ENCODE results near the gene TTLL9. TPM values are rescaled to one million over a fixed set of nuclear protein-coding genes. Genes with fewer than 3 reads are reported as not detected.

The TTLL9 gene
- polyA plus RNA-seq, 1 donor (not counting 4 experiments of a cell fraction or from before 2014, with no cell fraction given) = not detected

DNA sequence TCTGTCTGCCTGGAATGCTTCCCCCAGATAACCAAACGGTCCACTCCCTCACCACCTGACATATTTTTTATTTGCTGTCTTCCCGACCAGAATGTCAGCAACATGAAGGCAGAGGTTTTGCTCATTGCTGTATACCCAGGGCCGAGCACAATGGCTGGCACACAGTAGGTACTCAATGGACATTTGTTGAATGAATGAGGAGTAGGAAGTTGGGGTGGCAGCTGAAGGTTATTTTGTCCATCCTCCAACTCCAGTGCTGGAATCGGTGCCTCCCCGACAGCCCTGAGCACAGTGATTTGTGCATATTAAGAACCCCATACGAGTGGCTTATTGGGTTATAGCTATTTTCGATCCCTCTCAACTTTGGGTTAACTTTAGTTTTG is 10.4 kb upstream of the TTLL9 start:
- Histone ChIP-seq H3K27ac (ENCODE audit: control insufficient read depth, insufficient read depth, low read length) (no peak overlapping the region), H3K36me3 (ENCODE audit: control insufficient read depth in 2 of 2, extremely low read depth in 1 of 2, insufficient read depth in 2 of 2, low read length in 2 of 2) (no peaks in the 10 kb centered on the region), H3K4me3 (ENCODE audit: control insufficient read depth in 2 of 3, extremely low read depth in 1 of 3, insufficient read depth in 2 of 3, low read depth in 1 of 3, low read length in 3 of 3) (no peak overlapping the region), H3K4me1 (ENCODE audit: control insufficient read depth, extremely low read depth, insufficient read depth, low read length) (peaks cover 2% of the 10 kb centered on the region), H3K9me1 (ENCODE audit: control insufficient read depth, extremely low read depth, insufficient read depth, low read length) (no peaks in the 10 kb centered on the region), H2AFZ (ENCODE audit: control insufficient read depth, low read length) (no peak overlapping the region), H3K9me3 (ENCODE audit: control insufficient read depth, low read depth, low read length) (no peaks in the 10 kb centered on the region), H3K9ac (ENCODE audit: control insufficient read depth, extremely low read depth, insufficient read depth, low read length) (no peak overlapping the region), H4K20me1 (ENCODE audit: control insufficient read depth, extremely low read depth, insufficient read depth, low read length) (no peaks in the 10 kb centered on the region), H3K4me2 (ENCODE audit: control insufficient read depth, extremely low read depth, insufficient read depth, low read depth, low read length) (no peak overlapping the region), H3K79me2 (ENCODE audit: control insufficient read depth, insufficient read depth, low read length) (no peaks in the 10 kb centered on the region), H3K27me3 (ENCODE audit: control insufficient read depth, extremely low read depth, insufficient read depth, low read length) (peaks cover 45% of the 10 kb centered on the region)
- DNase-seq (ENCODE audit: low read depth, low spot score) = no peak
- TF ChIP-seq, protein P1, sequence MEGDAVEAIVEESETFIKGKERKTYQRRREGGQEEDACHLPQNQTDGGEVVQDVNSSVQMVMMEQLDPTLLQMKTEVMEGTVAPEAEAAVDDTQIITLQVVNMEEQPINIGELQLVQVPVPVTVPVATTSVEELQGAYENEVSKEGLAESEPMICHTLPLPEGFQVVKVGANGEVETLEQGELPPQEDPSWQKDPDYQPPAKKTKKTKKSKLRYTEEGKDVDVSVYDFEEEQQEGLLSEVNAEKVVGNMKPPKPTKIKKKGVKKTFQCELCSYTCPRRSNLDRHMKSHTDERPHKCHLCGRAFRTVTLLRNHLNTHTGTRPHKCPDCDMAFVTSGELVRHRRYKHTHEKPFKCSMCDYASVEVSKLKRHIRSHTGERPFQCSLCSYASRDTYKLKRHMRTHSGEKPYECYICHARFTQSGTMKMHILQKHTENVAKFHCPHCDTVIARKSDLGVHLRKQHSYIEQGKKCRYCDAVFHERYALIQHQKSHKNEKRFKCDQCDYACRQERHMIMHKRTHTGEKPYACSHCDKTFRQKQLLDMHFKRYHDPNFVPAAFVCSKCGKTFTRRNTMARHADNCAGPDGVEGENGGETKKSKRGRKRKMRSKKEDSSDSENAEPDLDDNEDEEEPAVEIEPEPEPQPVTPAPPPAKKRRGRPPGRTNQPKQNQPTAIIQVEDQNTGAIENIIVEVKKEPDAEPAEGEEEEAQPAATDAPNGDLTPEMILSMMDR (optimal IDR thresholded peaks at IDR 0.05 in 1 of 3, IDR thresholded peaks at IDR 0.05 in 1 of 3, conservative IDR thresholded peaks at IDR 0.05 in 1 of 3; ENCODE audit: extremely low read depth in 1 of 3, insufficient read depth in 2 of 3, low read length in 3 of 3) = no peak
- TF ChIP-seq EZH2 (IDR thresholded peaks at IDR 0.05; ENCODE audit: low read length) = no peak
- FAIRE-seq = no peak
- dilution Hi-C loops (cut with MboI; ENCODE audit: extremely low pct_ligation_motif_present, low sequenced_read_pairs) = no loop called here

- Histone ChIP-seq H2AFZ (ENCODE audit: control insufficient read depth, low read length) (no peak overlapping the region), H3K9ac (ENCODE audit: control insufficient read depth, extremely low read depth, insufficient read depth, low read length) (no peak overlapping the region), H3K4me1 (ENCODE audit: control insufficient read depth, extremely low read depth, insufficient read depth, low read length) (peaks cover 2% of the 10 kb centered on the region), H3K36me3 (ENCODE audit: control insufficient read depth in 2 of 2, extremely low read depth in 1 of 2, insufficient read depth in 2 of 2, low read length in 2 of 2) (no peaks in the 10 kb centered on the region), H3K4me2 (ENCODE audit: control insufficient read depth, extremely low read depth, insufficient read depth, low read depth, low read length) (peak overlapping the region; percentile 74), H3K79me2 (ENCODE audit: control insufficient read depth, insufficient read depth, low read length) (no peaks in the 10 kb centered on the region), H3K27ac (ENCODE audit: control insufficient read depth, insufficient read depth, low read length) (no peak overlapping the region), H3K9me1 (ENCODE audit: control insufficient read depth, extremely low read depth, insufficient read depth, low read length) (no peaks in the 10 kb centered on the region), H3K27me3 (ENCODE audit: control insufficient read depth, extremely low read depth, insufficient read depth, low read length) (peaks cover 45% of the 10 kb centered on the region), H3K4me3 (ENCODE audit: control insufficient read depth in 2 of 3, extremely low read depth in 1 of 3, insufficient read depth in 2 of 3, low read depth in 1 of 3, low read length in 3 of 3) (peak overlapping the region in 1 of 3 experiments; percentile 52), H4K20me1 (ENCODE audit: control insufficient read depth, extremely low read depth, insufficient read depth, low read length) (no peaks in the 10 kb centered on the region), H3K9me3 (ENCODE audit: control insufficient read depth, low read depth, low read length) (no peaks in the 10 kb centered on the region)
- DNase-seq (ENCODE audit: low read depth, low spot score) (no peak), FAIRE-seq (no peak)
- dilution Hi-C loops (cut with MboI; ENCODE audit: extremely low pct_ligation_motif_present, low sequenced_read_pairs) = no loop called here
- no peak for TF ChIP-seq EZH2 (IDR thresholded peaks at IDR 0.05; ENCODE audit: low read length)
- TF ChIP-seq, protein P1 (optimal IDR thresholded peaks at IDR 0.05 in 1 of 3, IDR thresholded peaks at IDR 0.05 in 1 of 3, conservative IDR thresholded peaks at IDR 0.05 in 1 of 3; ENCODE audit: extremely low read depth in 1 of 3, insufficient read depth in 2 of 3, low read length in 3 of 3) = no peak
These were observed 9.9 kb upstream of the TTLL9 start for GRCh38 chr20:31860390-31861134.
